Measurements from ENCODE around the gene PLEKHM1. TPM values are rescaled to one million over a fixed set of nuclear protein-coding genes. Genes with fewer than 3 reads are reported as not detected.

The PLEKHM1 gene
- total and polyA plus RNA-seq, 2 of the 4 experiments (the other 2 are of a cell fraction), result 4.7 to 16.4 TPM

DNA sequence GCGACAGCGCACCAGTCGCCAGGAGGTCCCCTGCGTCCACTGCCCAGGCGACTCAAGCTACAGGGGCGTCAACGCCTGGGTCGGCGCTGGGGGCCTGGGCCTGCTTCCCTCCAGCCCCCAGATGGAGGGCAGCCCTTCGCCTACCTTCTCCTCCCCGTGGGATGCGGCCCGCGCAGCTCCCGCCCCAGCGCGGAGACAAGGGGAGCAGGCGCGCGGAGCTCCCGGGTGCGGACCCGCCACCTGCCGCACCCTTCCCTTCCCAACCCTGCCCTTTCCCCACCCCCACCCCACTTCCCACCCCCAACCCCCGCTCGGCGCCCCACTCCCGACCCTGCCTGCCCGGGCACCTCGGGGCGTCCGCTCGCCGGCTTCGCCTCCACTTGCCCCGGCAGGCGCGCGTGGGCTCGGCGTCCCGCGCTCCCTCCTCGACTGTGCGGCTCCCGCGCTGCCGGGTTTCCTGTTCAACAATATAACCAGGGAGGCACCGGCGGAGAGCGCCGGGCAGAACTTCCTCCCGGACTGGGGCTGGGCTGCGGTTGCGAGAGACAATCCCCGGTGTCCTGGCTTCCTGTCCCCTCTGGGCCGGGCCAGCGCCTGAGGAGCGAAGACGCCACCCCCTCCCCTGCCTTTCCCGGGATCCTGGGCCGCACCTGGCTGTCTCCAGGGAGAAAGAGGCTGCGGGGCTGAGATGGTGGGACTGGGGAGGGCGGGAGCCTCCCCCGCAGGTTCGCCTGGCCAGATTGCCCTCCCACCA is 57.9 kb downstream of the PLEKHM1 start, which contains the start of gene ARHGAP27:
Gene ARHGAP27, minus strand, starts transcription at position 466 of the 754 bp plus-strand sequence. CDS start 2,591 bp downstream, outside the sequence.
- H3K14ac ChIP-seq (replicated peaks; ENCODE audit: low read depth, low read length), result no peak within 1 kb of the TSS
- DNase-seq (no peak), ATAC-seq (ENCODE audit: low read depth) (peak; percentile 3)
- peaks cover 17% of the 10 kb centered on the region for H3K36me3 ChIP-seq (ENCODE audit: control insufficient read depth, insufficient read depth, low read length)
- H4K5ac ChIP-seq (ENCODE audit: low read depth, low read length), result no peak within 1 kb of the TSS
- H3K4me3 ChIP-seq (ENCODE audit: insufficient read depth, low read depth, low read length), result peak within 1 kb of the TSS; percentile 47
- no peaks in the 10 kb centered on the region for H3K79me1 ChIP-seq (ENCODE audit: low read depth in 1 of 2, low read length in 2 of 2)
- H4K8ac ChIP-seq (ENCODE audit: low read depth in 2 of 2, low read length in 2 of 2), result no peak within 1 kb of the TSS
- H3K27ac ChIP-seq (ENCODE audit: insufficient read depth, low read length), result no peak within 1 kb of the TSS
- H4K91ac ChIP-seq (ENCODE audit: insufficient read depth, low read depth, low read length), result no peak within 1 kb of the TSS
- H3K27me3 ChIP-seq (ENCODE audit: control insufficient read depth, insufficient read depth, low read length), result peaks cover 40% of the 10 kb centered on the region
- H3K9me3 ChIP-seq (ENCODE audit: control insufficient read depth, insufficient read depth, low read length), result 0 out of 2 replicates have a peak, but pooled peaks cover 2% of the 10 kb centered on the region
- peak within 1 kb of the TSS; percentile 97 for H3K4me2 ChIP-seq (ENCODE audit: low read depth, low read length)
- peaks cover 16% of the 10 kb centered on the region; the same call in 1 of the 2 replicates for H4K20me1 ChIP-seq (ENCODE audit: insufficient read depth, low read length)
- no peak within 1 kb of the TSS for H3K18ac ChIP-seq (ENCODE audit: low read depth, low read length)
- H3K4ac ChIP-seq (ENCODE audit: low read depth, low read length), result no peak within 1 kb of the TSS
- no peak within 1 kb of the TSS for H2BK15ac ChIP-seq (ENCODE audit: low read depth, low read length)
- WGBS, 2 experiments (ENCODE audit: extremely low coverage in 2 of 2, insufficient read length in 1 of 2), result 5% methylated on average over 30 of the region's 66 CpGs; no CpG with 5 or more reads in 1 of the 2 experiments
- no peak within 1 kb of the TSS for H2AK5ac ChIP-seq (ENCODE audit: low read depth, low read length)
- no peak within 1 kb of the TSS for H2AK9ac ChIP-seq (replicated peaks; ENCODE audit: low read depth, low read length, poor library complexity)
- no peak within 1 kb of the TSS for H2BK20ac ChIP-seq (ENCODE audit: low read depth, low read length)
- peaks cover 6% of the 10 kb centered on the region; the same call in 1 of the 2 replicates for H3K4me1 ChIP-seq (ENCODE audit: control insufficient read depth, insufficient read depth, low read length)
- no peak within 1 kb of the TSS for H2BK120ac ChIP-seq (ENCODE audit: low read depth, low read length)
- H2AFZ ChIP-seq (replicated peaks; ENCODE audit: low read length, poor library complexity), result peak within 1 kb of the TSS; percentile 87
- H3K9ac ChIP-seq (ENCODE audit: low read depth, low read length), result no peak within 1 kb of the TSS
- no peak within 1 kb of the TSS for H3K23ac ChIP-seq (ENCODE audit: low read depth, low read length)
- intact Hi-C loops (cut with micrococcal nuclease) (no loop called here), in situ Hi-C loops (cut with MboI; ENCODE audit: low sequenced_read_pairs) (no loop called here), dilution Hi-C loops (cut with HindIII; ENCODE audit: low sequenced_read_pairs, unreplicated experiment) (no loop called here)
- no peak within 1 kb of the TSS for H3K56ac ChIP-seq (ENCODE audit: extremely low read depth, insufficient read depth, low read length)
- no peak for TF ChIP-seq MXI1 (IDR thresholded peaks at IDR 0.05; ENCODE audit: borderline replicate concordance, low read depth, low read length)
- no peak for TF ChIP-seq SMC3 (IDR thresholded peaks at IDR 0.05; ENCODE audit: low read depth, low read length)
- TF ChIP-seq MAZ (IDR thresholded peaks at IDR 0.05; ENCODE audit: borderline replicate concordance, low read depth, low read length), result no peak
- TF ChIP-seq, protein P1, sequence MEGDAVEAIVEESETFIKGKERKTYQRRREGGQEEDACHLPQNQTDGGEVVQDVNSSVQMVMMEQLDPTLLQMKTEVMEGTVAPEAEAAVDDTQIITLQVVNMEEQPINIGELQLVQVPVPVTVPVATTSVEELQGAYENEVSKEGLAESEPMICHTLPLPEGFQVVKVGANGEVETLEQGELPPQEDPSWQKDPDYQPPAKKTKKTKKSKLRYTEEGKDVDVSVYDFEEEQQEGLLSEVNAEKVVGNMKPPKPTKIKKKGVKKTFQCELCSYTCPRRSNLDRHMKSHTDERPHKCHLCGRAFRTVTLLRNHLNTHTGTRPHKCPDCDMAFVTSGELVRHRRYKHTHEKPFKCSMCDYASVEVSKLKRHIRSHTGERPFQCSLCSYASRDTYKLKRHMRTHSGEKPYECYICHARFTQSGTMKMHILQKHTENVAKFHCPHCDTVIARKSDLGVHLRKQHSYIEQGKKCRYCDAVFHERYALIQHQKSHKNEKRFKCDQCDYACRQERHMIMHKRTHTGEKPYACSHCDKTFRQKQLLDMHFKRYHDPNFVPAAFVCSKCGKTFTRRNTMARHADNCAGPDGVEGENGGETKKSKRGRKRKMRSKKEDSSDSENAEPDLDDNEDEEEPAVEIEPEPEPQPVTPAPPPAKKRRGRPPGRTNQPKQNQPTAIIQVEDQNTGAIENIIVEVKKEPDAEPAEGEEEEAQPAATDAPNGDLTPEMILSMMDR (conservative IDR thresholded peaks at IDR 0.05; ENCODE audit: low read depth, low read length), result no peak
- CTCF ChIA-PET, result no interaction called here
- no peak within 1 kb of the TSS for H2BK5ac ChIP-seq (ENCODE audit: low read depth, low read length, poor library complexity, severe bottlenecking)
- no peaks in the 10 kb centered on the region for H3K9me1 ChIP-seq (ENCODE audit: insufficient read depth, low read length)
- POLR2A ChIA-PET (ENCODE audit: unreplicated experiment), result no interaction called here
- no TSS peak for BruUV-seq (replicated peaks)
